Measurements from ENCODE around the gene SLC6A12. TPM values are rescaled to one million over a fixed set of nuclear protein-coding genes. Genes with fewer than 3 reads are reported as not detected.

The SLC6A12 gene
- total RNA-seq, 1 experiment from 2014 or later: 0.17 TPM

- DNase-seq: no peak
- Histone ChIP-seq H4K91ac (ENCODE audit: insufficient read length, low read depth, low read length) (no peak overlapping the region), H2BK20ac (ENCODE audit: low read depth, low read length, poor library complexity, severe bottlenecking) (no peak overlapping the region), H3K4me2 (ENCODE audit: insufficient read depth, insufficient read length, low read length) (no peak overlapping the region), H3K14ac (ENCODE audit: insufficient read depth, low read length) (no peak overlapping the region), H3K4ac (ENCODE audit: low read depth, low read length) (no peak overlapping the region), H2AFZ (ENCODE audit: low read length) (no peak overlapping the region), H4K5ac (ENCODE audit: insufficient read length, low read depth, low read length) (no peak overlapping the region), H3K4me1 (ENCODE audit: insufficient read depth, low read length) (no peaks in the 10 kb centered on the region), H2AK5ac (ENCODE audit: insufficient read length, low read length) (no peak overlapping the region), H2BK5ac (ENCODE audit: insufficient read length, low read length) (no peak overlapping the region), H3K56ac (ENCODE audit: insufficient read length, low read depth, low read length) (no peak overlapping the region), H3K79me1 (ENCODE audit: insufficient read depth, low read depth, low read length, poor library complexity, severe bottlenecking) (no peaks in the 10 kb centered on the region), H2BK12ac (ENCODE audit: insufficient read length, low read depth, low read length) (no peak overlapping the region), H2BK120ac (ENCODE audit: low read depth, low read length, poor library complexity, severe bottlenecking) (no peak overlapping the region), H3K9me3 (ENCODE audit: control insufficient read depth, low read depth, low read length) (no peaks in the 10 kb centered on the region), H4K20me1 (ENCODE audit: control insufficient read depth, insufficient read depth, insufficient read length) (no peaks in the 10 kb centered on the region), H3T11ph (ENCODE audit: low read length) (no peak overlapping the region), H2BK15ac (ENCODE audit: low read depth, low read length) (no peak overlapping the region), H3K79me2 (ENCODE audit: insufficient read depth, low read length) (no peaks in the 10 kb centered on the region), H3K23me2 (ENCODE audit: insufficient read length, low read depth, low read length, poor library complexity, severe bottlenecking) (peaks cover 6% of the 10 kb centered on the region), H3K23ac (ENCODE audit: insufficient read length, low read depth, low read length) (no peak overlapping the region), H4K8ac (replicated peaks; ENCODE audit: insufficient read length, low read depth, low read length) (no peak overlapping the region), H3K27me3 (ENCODE audit: insufficient read depth, low read length) (peaks cover 9% of the 10 kb centered on the region; the same call in 1 of the 2 replicates), H3K18ac (ENCODE audit: insufficient read length, low read depth, low read length) (no peak overlapping the region), H3K27ac (ENCODE audit: insufficient read length, low read depth, low read length) (no peak overlapping the region), H3K9ac (ENCODE audit: extremely low read depth, insufficient read length, low read length) (no peak overlapping the region)
- H3K27ac Mint-ChIP-seq: no peak overlapping the region
- no peak for TF ChIP-seq CTCF (conservative IDR thresholded peaks at IDR 0.05)
- no peak overlapping the region for H3K4me3 Mint-ChIP-seq
- peaks cover 96% of the 10 kb centered on the region for H3K27me3 Mint-ChIP-seq (ENCODE audit: low read depth)
- peaks cover 21 to 26% of the 10 kb centered on the region in 2 experiments for H3K4me1 Mint-ChIP-seq
- no peaks in the 10 kb centered on the region; a peak in 2 of 5 replicates for H3K9me3 Mint-ChIP-seq
- WGBS (ENCODE audit: extremely low coverage, insufficient read length, low lambda C conversion rate): no CpG with 5 or more reads among the region's 21 CpGs
- no peaks in the 10 kb centered on the region for H3K36me3 Mint-ChIP-seq (ENCODE audit: insufficient read depth in 1 of 3, low read depth in 3 of 3)
Measured at GRCh38 chr12:206746-207440, 7.1 kb downstream of the SLC6A12 start.
